HG03025 (cell line): ENCODE data around the gene RUNX1.

Experiments used
- ATAC-seq: cut with Tn5 transposase; IDR thresholded peaks from one replicate; pipeline ENCODE4 v1.9.1; 2021; ENCODE audit warnings: mild to moderate bottlenecking, moderate library complexity; ENCODE audit not compliant: unreplicated experiment, low FRiP score

RUNX1 gene

GRCh38 chr21:34869545-34869944 is 179.6 kb downstream of the RUNX1 start:
- ATAC-seq: no peak

GRCh38 chr21:34867785-34868184 is 181.3 kb downstream of the RUNX1 start:
- no peak for ATAC-seq

GRCh38 chr21:34865400-34866241 is 183.5 kb downstream of the RUNX1 start:
- ATAC-seq: peak; percentile 93

GRCh38 chr21:34864370-34865149 is 184.5 kb downstream of the RUNX1 start:
- ATAC-seq: no peak

GRCh38 chr21:34862951-34863350 is 186.2 kb downstream of the RUNX1 start:
- no peak for ATAC-seq

GRCh38 chr21:34861258-34861657 is 187.8 kb downstream of the RUNX1 start:
- ATAC-seq: no peak

GRCh38 chr21:34859976-34860653 is 189.0 kb downstream of the RUNX1 start:
- ATAC-seq: no peak

- no peak for ATAC-seq
These were observed 190.5 kb downstream of the RUNX1 start for GRCh38 chr21:34858559-34858958.

GRCh38 chr21:34857874-34858273 is 191.2 kb downstream of the RUNX1 start:
- no peak for ATAC-seq

GRCh38 chr21:34857122-34857713 is 191.9 kb downstream of the RUNX1 start:
- ATAC-seq: no peak

- ATAC-seq: no peak
These were observed 196.7 kb downstream of the RUNX1 start for GRCh38 chr21:34852448-34852847.

GRCh38 chr21:34850166-34850690 is 198.9 kb downstream of the RUNX1 start:
- ATAC-seq: no peak

GRCh38 chr21:34846601-34847112 is 202.4 kb downstream of the RUNX1 start:
- ATAC-seq: no peak

GRCh38 chr21:34845521-34846451 is 203.3 kb downstream of the RUNX1 start:
- peak; percentile 92 for ATAC-seq

- ATAC-seq: no peak
These were observed 204.2 kb downstream of the RUNX1 start for GRCh38 chr21:34844924-34845238.

- ATAC-seq: no peak
These were observed 204.8 kb downstream of the RUNX1 start for GRCh38 chr21:34844013-34844923.

- ATAC-seq: no peak
These were observed 205.5 kb downstream of the RUNX1 start for GRCh38 chr21:34843562-34843961.

- no peak for ATAC-seq
These were observed 207.9 kb downstream of the RUNX1 start for GRCh38 chr21:34841154-34841553.
